Kidney (tissue), 14 donors: ENCODE measurements around the gene TPM4. TPM values are rescaled to one million over a fixed set of nuclear protein-coding genes. Genes with fewer than 3 reads are reported as not detected.
A peak's percentile ranks its signal among the peaks of the same experiment; 100 is the strongest.
"Not testable (repeated sequence)": the region's sequence is repeated elsewhere in the genome, so short reads cannot be mapped to it uniquely, and the experiment has no call there.

ENCODE experiments used
- DNase-seq, 5 donors: peaks; one replicate each; pipeline ENCODE4 v3.0.0-alpha.2; 2013 to 2020
- FAIRE-seq: peaks from 2 replicates; lab custom pipeline; 2012; peaks lifted over from hg19 to GRCh38; lab: Jason Lieb, UNC
- H3K27ac ChIP-seq, 2 donors: one replicate each; pipeline ENCODE4 v1.7.0; 2013; ENCODE audit warnings: low read depth in 2 of 2, low read length in 2 of 2, inconsistent platforms in 1 of 2
- H3K27me3 ChIP-seq: one replicate; pipeline ENCODE4 v1.7.1; 2013; ENCODE audit warnings: low read length, inconsistent platforms; ENCODE audit not compliant: control insufficient read depth, insufficient read depth
- H3K36me3 ChIP-seq, 3 donors: one replicate each; pipeline versions ENCODE4 v1.7.0 to v1.7.1; 2013; ENCODE audit warnings: low read length in 3 of 3, control low read depth in 1 of 3, inconsistent platforms in 1 of 3; ENCODE audit not compliant: insufficient read depth in 3 of 3, control insufficient read depth in 2 of 3
- H3K4me1 ChIP-seq, 3 donors: one replicate each; pipeline versions ENCODE4 v1.7.0 to v1.7.1; 2013; ENCODE audit warnings: low read length in 3 of 3, inconsistent platforms in 1 of 3, low read depth in 1 of 3; ENCODE audit not compliant: control insufficient read depth in 2 of 3, insufficient read depth in 2 of 3
- H3K4me3 ChIP-seq, 3 donors: one replicate each; pipeline versions ENCODE4 v1.7.0 to v1.8.1; 2013; ENCODE audit warnings: low read length in 3 of 3, control low read depth in 1 of 3, inconsistent platforms in 1 of 3
- H3K9ac ChIP-seq, 3 donors: one replicate each; pipeline versions ENCODE4 v1.7.0 to v1.7.1; 2013; ENCODE audit warnings: low read length in 3 of 3, control low read depth in 1 of 3, inconsistent platforms in 1 of 3
- H3K9me3 ChIP-seq, 3 donors: one replicate each; pipeline versions ENCODE4 v1.7.0 to v1.7.1; 2013; ENCODE audit warnings: low read length in 3 of 3, control low read depth in 1 of 3, inconsistent platforms in 1 of 3; ENCODE audit not compliant: control insufficient read depth in 2 of 3, insufficient read depth in 1 of 3
- CTCF ChIP-seq: IDR thresholded peaks from 3 replicates; pipeline ENCODE4 v1.5.1; 2012; ENCODE audit warnings: mild to moderate bottlenecking, moderate library complexity, borderline replicate concordance; ENCODE audit not compliant: insufficient read depth; ENCODE audit errors: extremely low read depth
- intact Hi-C: fragments of 100-400 bp; cut with DNase I; formaldehyde crosslinking; loops from one replicate; pipeline ENCODE4 v1.11.1; 2022
- polyA plus RNA-seq: library from polyadenylated mRNA; stranded (reverse); fragments of 350-450 nt; fragmentation: Illumina TruSeq; extraction: RNeasy Lipid Tissue Mini Kit (QIAGEN cat#74804); gene quantifications from one replicate; pipeline ENCODE4 v1.2.3, GENCODE V29; 2014; ENCODE audit warnings: low read depth, low replicate concordance; ENCODE audit not compliant: insufficient read depth
- total RNA-seq: library from RNA; stranded (reverse); fragmentation: NEBNext Ultra II Directional; extraction: Animal tissue kit (Norgen Biotek cat#: 25700); gene quantifications from one replicate; pipeline ENCODE4 v1.2.1, GENCODE V29; 2021
- donor health status: control.
- donor health status: control.
- donor health status: control.
- donor health status: control.
- donor health status: control.
- donor health status: DM: yes; HTN: yes; CAD: no.
- donor health status: Normal renal cell carcinoma (clear cell type).

TPM4 gene
- total and polyA plus RNA-seq, 2 donors from 2014 or later = 132 to 273 TPM

- TF ChIP-seq CTCF = no peak
- intact Hi-C loops = no loop called here
- FAIRE-seq (no peak), DNase-seq (peak in 1 of 5 donors; percentile 15)
- no peaks in the 10 kb centered on the region for H3K4me1 ChIP-seq
- no peaks in the 10 kb centered on the region for H3K9me3 ChIP-seq
- H3K27me3 ChIP-seq = no peaks in the 10 kb centered on the region
- no peak overlapping the region for H3K4me3 ChIP-seq
- H3K36me3 ChIP-seq = no peaks in the 10 kb centered on the region
- H3K9ac ChIP-seq = no peak overlapping the region
- no peak overlapping the region for H3K27ac ChIP-seq
Observed at GRCh38 chr19:16027528-16027927, 48.8 kb upstream of the TPM4 start.

- FAIRE-seq, H3K9ac ChIP-seq, H3K4me1 ChIP-seq, intact Hi-C loops, H3K4me3 ChIP-seq, H3K27me3 ChIP-seq, H3K9me3 ChIP-seq, DNase-seq, H3K36me3 ChIP-seq, H3K27ac ChIP-seq: not testable (repeated sequence)
Observed at GRCh38 chr19:16030155-16030554, 46.1 kb upstream of the TPM4 start.

- Histone ChIP-seq H3K27ac (no peak overlapping the region), H3K9ac (no peak overlapping the region), H3K4me1 (no peaks in the 10 kb centered on the region), H3K9me3 (no peaks in the 10 kb centered on the region), H3K27me3 (no peaks in the 10 kb centered on the region), H3K4me3 (no peak overlapping the region), H3K36me3 (no peaks in the 10 kb centered on the region)
- no peak for TF ChIP-seq CTCF
- DNase-seq (no peak), FAIRE-seq (no peak)
- intact Hi-C loops = no loop called here
Observed at GRCh38 chr19:16030964-16031871, 45.1 kb upstream of the TPM4 start.

GRCh38 chr19:16031872-16032200 lies 44.5 kb upstream of the TPM4 start:
- DNase-seq (peak in 1 of 5 donors; percentile 66), FAIRE-seq (no peak)
- Histone ChIP-seq H3K36me3 (no peaks in the 10 kb centered on the region), H3K9me3 (no peaks in the 10 kb centered on the region), H3K9ac (no peak overlapping the region), H3K4me1 (no peaks in the 10 kb centered on the region), H3K4me3 (no peak overlapping the region), H3K27me3 (no peaks in the 10 kb centered on the region), H3K27ac (no peak overlapping the region)
- no peak for TF ChIP-seq CTCF
- intact Hi-C loops = no loop called here
